GM23338 (cell line): ENCODE data around the gene KCNJ10. TPM values are rescaled to one million over a fixed set of nuclear protein-coding genes. Genes with fewer than 3 reads are reported as not detected.

ENCODE experiments used
- ATAC-seq: fragments of 200-7000 bp; cut with Tn5 transposase; 3 replicates; pipeline ENCODE4 v1.9.1; 2020
- DNase-seq: peaks from one replicate; pipeline ENCODE4 v3.0.0-alpha.2; 2015; ENCODE audit warnings: low spot score
- H2AFZ ChIP-seq: fragments of 200-600 bp; sonication (generic); 2 replicates; pipeline ENCODE4 v1.8.0; 2016; ENCODE audit warnings: antibody characterized with exemption, mild to moderate bottlenecking, moderate library complexity
- H3F3A ChIP-seq: fragments of 200-600 bp; sonication (generic); replicated peaks from 2 replicates; pipeline ENCODE4 v1.8.0; 2017; ENCODE audit warnings: antibody characterized with exemption, mixed run types, low read depth
- H3K27ac ChIP-seq: fragments of 200-600 bp; sonication (generic); 2 replicates; pipeline ENCODE4 v1.6.1; 2016; ENCODE audit warnings: low read depth
- H3K27me3 ChIP-seq: fragments of 200-600 bp; sonication (generic); 2 replicates; pipeline ENCODE4 v1.8.0; 2016; ENCODE audit warnings: mild to moderate bottlenecking, mixed run types, moderate library complexity; ENCODE audit not compliant: insufficient read depth
- H3K36me3 ChIP-seq: fragments of 200-600 bp; sonication (generic); 2 replicates; pipeline ENCODE4 v1.8.0; 2016; ENCODE audit warnings: mild to moderate bottlenecking; ENCODE audit not compliant: insufficient read depth
- H3K4me1 ChIP-seq: fragments of 200-600 bp; sonication (generic); 2 replicates; pipeline ENCODE4 v1.8.0; 2016; ENCODE audit warnings: mild to moderate bottlenecking, moderate library complexity; ENCODE audit not compliant: insufficient read depth
- H3K4me2 ChIP-seq: fragments of 200-600 bp; sonication (generic); 2 replicates; pipeline ENCODE4 v1.7.1; 2017; ENCODE audit warnings: mixed run types
- H3K4me3 ChIP-seq: fragments of 200-600 bp; sonication (generic); 2 replicates; pipeline ENCODE4 v1.6.1; 2016; ENCODE audit warnings: mixed run types
- H3K79me2 ChIP-seq: fragments of 200-600 bp; sonication (generic); replicated peaks from 2 replicates; pipeline ENCODE4 v1.8.0; 2017; ENCODE audit warnings: mild to moderate bottlenecking; ENCODE audit not compliant: insufficient read depth
- H3K9me2 ChIP-seq: fragments of 200-600 bp; sonication (generic); 2 replicates; pipeline ENCODE4 v1.8.0; 2017; ENCODE audit not compliant: insufficient read depth
- H4K20me1 ChIP-seq: fragments of 200-600 bp; sonication (generic); replicated peaks from 2 replicates; pipeline ENCODE4 v1.8.0; 2017; ENCODE audit warnings: mild to moderate bottlenecking; ENCODE audit not compliant: insufficient read depth
- H3K27ac Mint-ChIP-seq: 2 replicates; pipeline ENCODE4 v1.8.0; 2020; ENCODE audit warnings: inconsistent platforms, mild to moderate bottlenecking, moderate library complexity, mixed read lengths
- H3K27me3 Mint-ChIP-seq: 3 replicates; pipeline ENCODE4 v1.8.0; 2022; ENCODE audit warnings: low read depth, mild to moderate bottlenecking, moderate library complexity, mixed read lengths, inconsistent platforms; ENCODE audit not compliant: insufficient read depth, poor library complexity
- H3K36me3 Mint-ChIP-seq: 3 replicates; pipeline ENCODE4 v1.8.0; 2021; ENCODE audit warnings: low read depth, mild to moderate bottlenecking, inconsistent platforms, moderate library complexity, mixed read lengths
- H3K4me1 Mint-ChIP-seq: 3 replicates; pipeline ENCODE4 v1.8.0; 2020; ENCODE audit warnings: mild to moderate bottlenecking, inconsistent platforms, mixed read lengths
- H3K4me3 Mint-ChIP-seq: 3 replicates; pipeline ENCODE4 v1.8.0; 2021; ENCODE audit warnings: moderate library complexity, mild to moderate bottlenecking, inconsistent platforms, mixed read lengths
- H3K9me3 Mint-ChIP-seq: 3 replicates; pipeline ENCODE4 v1.8.0; 2020; ENCODE audit warnings: moderate library complexity, mild to moderate bottlenecking, inconsistent platforms, mixed read lengths
- CREB1 ChIP-seq: fragments of 250-450 bp; sonication (Bioruptor Pico); IDR thresholded peaks from 2 replicates; pipeline ENCODE4 v1.5.0; 2020; ENCODE audit warnings: low read depth, mild to moderate bottlenecking, moderate library complexity
- CTCF ChIP-seq, 2 experiments: fragments of 200-600 bp in 1 of 2; sonication (generic) in 1 of 2; conservative IDR thresholded peaks; 2 replicates each; pipeline versions ENCODE4 v1.5.1 to v1.6.1; 2016 to 2017; ENCODE audit warnings: antibody characterized with exemption in 2 of 2, low read depth in 2 of 2, mild to moderate bottlenecking in 2 of 2, moderate library complexity in 1 of 2
- ETS1 ChIP-seq: IDR thresholded peaks from 2 replicates; pipeline ENCODE4 v1.6.1; 2016; ENCODE audit warnings: antibody characterized with exemption
- EZH2 ChIP-seq: fragments of 200-600 bp; sonication (generic); IDR thresholded peaks from one replicate; pipeline ENCODE4 v1.8.0; 2017; ENCODE audit warnings: antibody characterized with exemption, mild to moderate bottlenecking, low read depth; ENCODE audit not compliant: unreplicated experiment
- EZH2phosphoT487 ChIP-seq: fragments of 200-600 bp; sonication (generic); IDR thresholded peaks from one replicate; pipeline ENCODE4 v1.8.1; 2018; ENCODE audit warnings: antibody characterized with exemption; ENCODE audit not compliant: unreplicated experiment
- JUNB ChIP-seq: IDR thresholded peaks from one replicate; pipeline ENCODE4 v1.6.1; 2016; ENCODE audit warnings: antibody characterized with exemption; ENCODE audit not compliant: unreplicated experiment
- NANOG ChIP-seq: IDR thresholded peaks from 2 replicates; pipeline ENCODE4 v1.6.1; 2016; ENCODE audit warnings: antibody characterized with exemption, borderline replicate concordance
- POLR2AphosphoS5 ChIP-seq: IDR thresholded peaks from 2 replicates; pipeline ENCODE4 v1.6.1; 2016; ENCODE audit warnings: antibody characterized with exemption, low read depth
- REST ChIP-seq: IDR thresholded peaks from one replicate; pipeline ENCODE4 v1.6.1; 2018; ENCODE audit warnings: antibody characterized with exemption; ENCODE audit not compliant: unreplicated experiment
- STAT1 ChIP-seq: IDR thresholded peaks from one replicate; pipeline ENCODE4 v1.6.1; 2016; ENCODE audit warnings: antibody characterized with exemption; ENCODE audit not compliant: unreplicated experiment
- ZNF114 ChIP-seq: fragments of 250-450 bp; sonication (Bioruptor Pico); IDR thresholded peaks from 2 replicates; pipeline ENCODE4 v1.5.0; 2020; ENCODE audit warnings: mild to moderate bottlenecking, moderate library complexity
- ZNF331 ChIP-seq: fragments of 250-450 bp; sonication (Bioruptor Pico); IDR thresholded peaks from 2 replicates; pipeline ENCODE4 v1.5.0; 2020; ENCODE audit warnings: low read depth, mild to moderate bottlenecking, moderate library complexity
- polyA plus RNA-seq: library from polyadenylated mRNA; unstranded; fragments of >200 nt; fragmentation: Nextera tagmentation; extraction: Ambion mirVana; gene quantifications from 2 replicates; pipeline ENCODE4 v1.2.1, GENCODE V29; 2016
- total RNA-seq: library from RNA; depleted of rRNA; stranded (reverse); fragments of >200 nt; shearing (Covaris generic); gene quantifications from 2 replicates; pipeline ENCODE4 v1.2.3, GENCODE V29; 2014
- TF ChIP-seq, protein P1 (sequence below): fragments of 250-450 bp; sonication (Bioruptor Pico); IDR thresholded peaks from 2 replicates; pipeline ENCODE4 v1.5.0; 2020; ENCODE audit warnings: mild to moderate bottlenecking, moderate library complexity

The KCNJ10 gene
- total and polyA plus RNA-seq, 2 experiments from 2014 or later = 1.4 to 2.8 TPM

- peaks cover 4% of the 10 kb centered on the region; the same call in 2 of the 3 replicates for H3K4me1 Mint-ChIP-seq
- ATAC-seq (no peak), DNase-seq (no peak)
- Histone ChIP-seq H3K4me3 (no peak overlapping the region), H3K4me2 (no peak overlapping the region), H3K36me3 (no peaks in the 10 kb centered on the region), H2AFZ (no peak overlapping the region), H3K27ac (no peak overlapping the region), H4K20me1 (no peaks in the 10 kb centered on the region), H3K4me1 (peaks cover 2% of the 10 kb centered on the region), H3F3A (no peaks in the 10 kb centered on the region), H3K79me2 (no peaks in the 10 kb centered on the region), H3K27me3 (no peaks in the 10 kb centered on the region), H3K9me2 (peaks cover 8% of the 10 kb centered on the region)
- no peak overlapping the region for H3K4me3 Mint-ChIP-seq
- TF ChIP-seq ETS1 = no peak
- TF ChIP-seq, protein P1, sequence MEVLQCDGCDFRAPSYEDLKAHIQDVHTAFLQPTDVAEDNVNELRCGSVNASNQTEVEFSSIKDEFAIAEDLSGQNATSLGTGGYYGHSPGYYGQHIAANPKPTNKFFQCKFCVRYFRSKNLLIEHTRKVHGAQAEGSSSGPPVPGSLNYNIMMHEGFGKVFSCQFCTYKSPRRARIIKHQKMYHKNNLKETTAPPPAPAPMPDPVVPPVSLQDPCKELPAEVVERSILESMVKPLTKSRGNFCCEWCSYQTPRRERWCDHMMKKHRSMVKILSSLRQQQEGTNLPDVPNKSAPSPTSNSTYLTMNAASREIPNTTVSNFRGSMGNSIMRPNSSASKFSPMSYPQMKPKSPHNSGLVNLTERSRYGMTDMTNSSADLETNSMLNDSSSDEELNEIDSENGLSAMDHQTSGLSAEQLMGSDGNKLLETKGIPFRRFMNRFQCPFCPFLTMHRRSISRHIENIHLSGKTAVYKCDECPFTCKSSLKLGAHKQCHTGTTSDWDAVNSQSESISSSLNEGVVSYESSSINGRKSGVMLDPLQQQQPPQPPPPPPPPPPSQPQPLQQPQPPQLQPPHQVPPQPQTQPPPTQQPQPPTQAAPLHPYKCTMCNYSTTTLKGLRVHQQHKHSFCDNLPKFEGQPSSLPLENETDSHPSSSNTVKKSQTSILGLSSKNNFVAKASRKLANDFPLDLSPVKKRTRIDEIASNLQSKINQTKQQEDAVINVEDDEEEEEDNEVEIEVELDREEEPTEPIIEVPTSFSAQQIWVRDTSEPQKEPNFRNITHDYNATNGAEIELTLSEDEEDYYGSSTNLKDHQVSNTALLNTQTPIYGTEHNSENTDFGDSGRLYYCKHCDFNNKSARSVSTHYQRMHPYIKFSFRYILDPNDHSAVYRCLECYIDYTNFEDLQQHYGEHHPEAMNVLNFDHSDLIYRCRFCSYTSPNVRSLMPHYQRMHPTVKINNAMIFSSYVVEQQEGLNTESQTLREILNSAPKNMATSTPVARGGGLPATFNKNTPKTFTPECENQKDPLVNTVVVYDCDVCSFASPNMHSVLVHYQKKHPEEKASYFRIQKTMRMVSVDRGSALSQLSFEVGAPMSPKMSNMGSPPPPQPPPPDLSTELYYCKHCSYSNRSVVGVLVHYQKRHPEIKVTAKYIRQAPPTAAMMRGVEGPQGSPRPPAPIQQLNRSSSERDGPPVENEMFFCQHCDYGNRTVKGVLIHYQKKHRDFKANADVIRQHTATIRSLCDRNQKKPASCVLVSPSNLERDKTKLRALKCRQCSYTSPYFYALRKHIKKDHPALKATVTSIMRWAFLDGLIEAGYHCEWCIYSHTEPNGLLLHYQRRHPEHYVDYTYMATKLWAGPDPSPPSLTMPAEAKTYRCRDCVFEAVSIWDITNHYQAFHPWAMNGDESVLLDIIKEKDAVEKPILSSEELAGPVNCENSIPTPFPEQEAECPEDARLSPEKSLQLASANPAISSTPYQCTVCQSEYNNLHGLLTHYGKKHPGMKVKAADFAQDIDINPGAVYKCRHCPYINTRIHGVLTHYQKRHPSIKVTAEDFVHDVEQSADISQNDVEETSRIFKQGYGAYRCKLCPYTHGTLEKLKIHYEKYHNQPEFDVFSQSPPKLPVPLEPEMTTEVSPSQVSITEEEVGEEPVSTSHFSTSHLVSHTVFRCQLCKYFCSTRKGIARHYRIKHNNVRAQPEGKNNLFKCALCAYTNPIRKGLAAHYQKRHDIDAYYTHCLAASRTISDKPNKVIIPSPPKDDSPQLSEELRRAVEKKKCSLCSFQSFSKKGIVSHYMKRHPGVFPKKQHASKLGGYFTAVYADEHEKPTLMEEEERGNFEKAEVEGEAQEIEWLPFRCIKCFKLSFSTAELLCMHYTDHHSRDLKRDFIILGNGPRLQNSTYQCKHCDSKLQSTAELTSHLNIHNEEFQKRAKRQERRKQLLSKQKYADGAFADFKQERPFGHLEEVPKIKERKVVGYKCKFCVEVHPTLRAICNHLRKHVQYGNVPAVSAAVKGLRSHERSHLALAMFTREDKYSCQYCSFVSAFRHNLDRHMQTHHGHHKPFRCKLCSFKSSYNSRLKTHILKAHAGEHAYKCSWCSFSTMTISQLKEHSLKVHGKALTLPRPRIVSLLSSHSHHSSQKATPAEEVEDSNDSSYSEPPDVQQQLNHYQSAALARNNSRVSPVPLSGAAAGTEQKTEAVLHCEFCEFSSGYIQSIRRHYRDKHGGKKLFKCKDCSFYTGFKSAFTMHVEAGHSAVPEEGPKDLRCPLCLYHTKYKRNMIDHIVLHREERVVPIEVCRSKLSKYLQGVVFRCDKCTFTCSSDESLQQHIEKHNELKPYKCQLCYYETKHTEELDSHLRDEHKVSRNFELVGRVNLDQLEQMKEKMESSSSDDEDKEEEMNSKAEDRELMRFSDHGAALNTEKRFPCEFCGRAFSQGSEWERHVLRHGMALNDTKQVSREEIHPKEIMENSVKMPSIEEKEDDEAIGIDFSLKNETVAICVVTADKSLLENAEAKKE (CRISPR knock-in tag) = no peak
- TF ChIP-seq NANOG = no peak
- TF ChIP-seq EZH2phosphoT487 = no peak
- no peak for TF ChIP-seq EZH2
- no peak for TF ChIP-seq ZNF114 (CRISPR knock-in tag)
- no peak for TF ChIP-seq JUNB
- TF ChIP-seq CTCF (conservative IDR thresholded peaks at IDR 0.05; ENCODE audit: low read depth in 2 of 2) = no peak
- TF ChIP-seq CREB1 = no peak
- no peak for TF ChIP-seq STAT1
- TF ChIP-seq POLR2AphosphoS5 = no peak
- TF ChIP-seq ZNF331 (CRISPR knock-in tag) = no peak
- TF ChIP-seq REST = no peak
- H3K27me3 Mint-ChIP-seq = peaks cover 7% of the 10 kb centered on the region
- H3K27ac Mint-ChIP-seq = no peak overlapping the region
- H3K9me3 Mint-ChIP-seq = no peaks in the 10 kb centered on the region
- no peaks in the 10 kb centered on the region for H3K36me3 Mint-ChIP-seq
Observed at GRCh38 chr1:159951551-159951950, 118.4 kb downstream of the KCNJ10 start.
